ENCODE measurements around the gene SART1. TPM values are rescaled to one million over a fixed set of nuclear protein-coding genes. Genes with fewer than 3 reads are reported as not detected.

The SART1 gene
- total RNA-seq, 2 donors from 2014 or later, result 20.7 to 42.5 TPM

GRCh38 chr11:65920372-65920802 lies 41.1 kb upstream of the SART1 start:
- no peak for TF ChIP-seq CTCF (IDR thresholded peaks at IDR 0.05)
- Histone ChIP-seq H3K27me3 (no peaks in the 10 kb centered on the region), H3K4me1 (peaks cover 0 to 45% of the 10 kb centered on the region in 2 donors), H3K4me3 (peak overlapping the region; percentile 98 to 99), H3K36me3 (peaks cover 12% of the 10 kb centered on the region), H3K9me3 (no peaks in the 10 kb centered on the region), H3K27ac (peak overlapping the region in 1 of 2 donors; percentile 88)
- DNase-seq (ENCODE audit: low spot score), result no peak

- no peaks in the 10 kb centered on the region for H3K9me3 ChIP-seq
- H3K4me3 ChIP-seq, result no peak overlapping the region
- DNase-seq (ENCODE audit: low spot score), result no peak
- H3K36me3 ChIP-seq, result peaks cover 12% of the 10 kb centered on the region
- no peak for TF ChIP-seq CTCF (IDR thresholded peaks at IDR 0.05)
- peaks cover 0 to 38% of the 10 kb centered on the region in 2 donors for H3K4me1 ChIP-seq
- H3K27me3 ChIP-seq, result no peaks in the 10 kb centered on the region
- H3K27ac ChIP-seq, result no peak overlapping the region
These were observed 40.4 kb upstream of the SART1 start for GRCh38 chr11:65921033-65921555.

- no peak for DNase-seq (ENCODE audit: low spot score)
- Histone ChIP-seq H3K36me3 (peaks cover 12% of the 10 kb centered on the region), H3K4me3 (no peak overlapping the region), H3K9me3 (no peaks in the 10 kb centered on the region), H3K27me3 (no peaks in the 10 kb centered on the region), H3K4me1 (peaks cover 0 to 30% of the 10 kb centered on the region in 2 donors), H3K27ac (no peak overlapping the region)
- TF ChIP-seq CTCF (IDR thresholded peaks at IDR 0.05), result no peak
These were observed 39.7 kb upstream of the SART1 start for GRCh38 chr11:65921876-65922275.

GRCh38 chr11:65922565-65922964 lies 39.0 kb upstream of the SART1 start:
- Histone ChIP-seq H3K27me3 (no peaks in the 10 kb centered on the region), H3K9me3 (no peaks in the 10 kb centered on the region), H3K27ac (no peak overlapping the region), H3K4me3 (no peak overlapping the region), H3K4me1 (peaks cover 0 to 23% of the 10 kb centered on the region in 2 donors), H3K36me3 (peaks cover 12% of the 10 kb centered on the region)
- no peak for DNase-seq (ENCODE audit: low spot score)
- no peak for TF ChIP-seq CTCF (IDR thresholded peaks at IDR 0.05)

- no peak for DNase-seq (ENCODE audit: low spot score)
- Histone ChIP-seq H3K27ac (no peak overlapping the region), H3K4me3 (no peak overlapping the region), H3K4me1 (peaks cover 0 to 8% of the 10 kb centered on the region in 2 donors), H3K36me3 (peaks cover 12% of the 10 kb centered on the region), H3K9me3 (no peaks in the 10 kb centered on the region), H3K27me3 (no peaks in the 10 kb centered on the region)
- TF ChIP-seq CTCF (IDR thresholded peaks at IDR 0.05), result no peak
These were observed 36.1 kb upstream of the SART1 start for GRCh38 chr11:65925397-65925796.

GRCh38 chr11:65927904-65928397 lies 33.6 kb upstream of the SART1 start:
- no peak for DNase-seq (ENCODE audit: low spot score)
- H3K4me1 ChIP-seq, result no peaks in the 10 kb centered on the region
- H3K27ac ChIP-seq, result no peak overlapping the region
- H3K9me3 ChIP-seq, result no peaks in the 10 kb centered on the region
- no peaks in the 10 kb centered on the region for H3K27me3 ChIP-seq
- peaks cover 2% of the 10 kb centered on the region for H3K36me3 ChIP-seq
- H3K4me3 ChIP-seq, result no peak overlapping the region
- no peak for TF ChIP-seq CTCF (IDR thresholded peaks at IDR 0.05)
